NCI-H446 treated with DMSO at 0.1 percent for 48 hours (cell line): ENCODE results near the gene WDFY2.

Source experiments
- DNase-seq: peaks from one replicate; lab custom pipeline; 2025; lab: John Stamatoyannopoulos, UW

Gene WDFY2

DNA sequence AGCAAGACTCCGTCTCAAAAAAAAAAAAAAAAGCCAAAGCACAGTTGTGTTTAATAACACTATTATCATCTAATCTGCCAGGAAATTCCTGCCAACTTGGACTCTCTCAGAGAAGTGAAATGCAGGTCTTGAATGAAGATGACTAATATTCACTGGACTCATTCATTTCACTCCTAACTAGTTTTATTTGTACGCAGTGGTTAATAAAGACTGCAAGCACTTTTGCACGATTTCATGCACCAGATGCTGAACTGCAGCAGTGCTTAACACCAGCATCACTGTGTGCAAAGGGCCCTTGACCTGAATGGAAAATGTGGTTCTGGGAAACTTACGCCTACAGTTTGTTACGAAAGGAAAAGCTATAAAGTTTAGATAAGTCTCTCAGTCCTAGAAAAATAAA, 156.4 kb downstream of the WDFY2 start:
- DNase-seq = no peak

DNA sequence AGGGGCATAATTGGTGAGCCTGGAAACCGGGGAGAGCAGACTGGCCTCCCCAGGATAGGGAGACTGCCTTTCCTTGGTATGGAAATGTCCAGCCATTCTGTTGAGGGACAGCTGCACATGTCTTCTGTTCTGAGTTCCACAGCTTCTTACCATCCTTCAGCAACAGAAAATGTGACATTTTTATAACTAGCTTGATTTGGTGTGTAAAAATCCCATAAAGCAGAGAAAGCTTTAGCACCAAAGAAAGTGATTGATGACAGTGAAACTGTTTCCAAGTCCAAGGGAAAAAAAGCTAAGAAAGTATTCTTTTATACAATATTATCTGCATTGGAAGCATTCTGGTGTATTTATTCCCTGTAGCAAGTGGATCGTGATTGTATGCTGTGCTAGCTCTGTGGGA, 157.8 kb downstream of the WDFY2 start:
- DNase-seq = no peak

DNA sequence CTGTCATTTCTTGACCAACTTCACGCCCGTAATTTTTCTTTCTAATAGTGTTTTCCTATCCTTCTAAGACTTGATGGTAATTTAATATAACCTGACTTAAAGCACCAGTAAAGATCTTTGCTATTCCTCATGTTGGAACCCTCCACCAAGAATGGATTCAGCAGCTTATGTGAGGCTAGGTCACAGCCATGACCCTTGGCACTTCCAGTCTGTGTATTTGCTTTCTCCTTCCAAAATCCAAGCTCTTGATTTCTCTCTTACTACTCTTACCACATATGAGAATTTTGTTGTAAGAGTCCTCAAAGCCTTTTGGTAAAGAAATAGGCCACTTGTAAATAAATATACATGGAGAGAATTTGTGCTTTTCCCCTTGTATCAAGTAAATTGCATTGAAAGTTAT, 158.3 kb downstream of the WDFY2 start:
- DNase-seq = no peak

DNA sequence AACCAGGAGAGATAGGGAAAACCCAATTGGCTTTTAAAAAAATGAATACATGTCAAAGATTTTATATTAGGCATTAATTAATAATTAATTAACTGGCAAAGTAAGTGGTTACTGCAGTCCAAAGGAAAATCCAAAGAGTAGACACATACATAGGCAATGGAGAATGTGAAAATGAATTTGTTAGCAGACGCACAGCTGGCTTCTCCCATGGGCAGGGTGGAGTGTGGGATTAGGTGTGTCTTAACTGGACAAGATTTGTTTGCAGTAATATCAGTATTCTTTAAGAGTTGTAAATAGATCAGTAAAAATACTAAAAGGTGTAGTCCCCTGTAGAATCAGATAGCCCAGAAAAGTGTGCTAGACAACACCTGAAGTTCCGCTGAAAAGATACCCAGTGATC, 161.0 kb downstream of the WDFY2 start:
- no peak for DNase-seq

DNA sequence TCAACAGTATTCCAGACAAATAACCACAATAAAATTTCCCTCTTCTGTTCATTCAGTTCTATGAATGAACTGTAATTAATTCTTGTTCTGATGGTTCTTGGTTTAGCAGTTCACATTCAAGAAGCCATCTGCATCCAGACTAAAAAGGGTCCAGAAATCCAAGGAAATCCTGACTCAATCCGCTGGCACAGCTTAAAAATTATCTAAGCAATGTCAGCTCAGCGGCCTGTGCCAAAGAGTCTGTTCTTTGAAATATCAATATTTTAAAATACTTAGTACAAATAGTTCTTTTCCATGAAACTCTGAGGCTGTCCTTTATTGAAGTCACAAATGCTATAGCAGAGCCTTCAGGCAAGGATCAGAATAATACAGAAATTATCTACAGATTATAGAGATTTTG, 162.5 kb downstream of the WDFY2 start:
- no peak for DNase-seq

DNA sequence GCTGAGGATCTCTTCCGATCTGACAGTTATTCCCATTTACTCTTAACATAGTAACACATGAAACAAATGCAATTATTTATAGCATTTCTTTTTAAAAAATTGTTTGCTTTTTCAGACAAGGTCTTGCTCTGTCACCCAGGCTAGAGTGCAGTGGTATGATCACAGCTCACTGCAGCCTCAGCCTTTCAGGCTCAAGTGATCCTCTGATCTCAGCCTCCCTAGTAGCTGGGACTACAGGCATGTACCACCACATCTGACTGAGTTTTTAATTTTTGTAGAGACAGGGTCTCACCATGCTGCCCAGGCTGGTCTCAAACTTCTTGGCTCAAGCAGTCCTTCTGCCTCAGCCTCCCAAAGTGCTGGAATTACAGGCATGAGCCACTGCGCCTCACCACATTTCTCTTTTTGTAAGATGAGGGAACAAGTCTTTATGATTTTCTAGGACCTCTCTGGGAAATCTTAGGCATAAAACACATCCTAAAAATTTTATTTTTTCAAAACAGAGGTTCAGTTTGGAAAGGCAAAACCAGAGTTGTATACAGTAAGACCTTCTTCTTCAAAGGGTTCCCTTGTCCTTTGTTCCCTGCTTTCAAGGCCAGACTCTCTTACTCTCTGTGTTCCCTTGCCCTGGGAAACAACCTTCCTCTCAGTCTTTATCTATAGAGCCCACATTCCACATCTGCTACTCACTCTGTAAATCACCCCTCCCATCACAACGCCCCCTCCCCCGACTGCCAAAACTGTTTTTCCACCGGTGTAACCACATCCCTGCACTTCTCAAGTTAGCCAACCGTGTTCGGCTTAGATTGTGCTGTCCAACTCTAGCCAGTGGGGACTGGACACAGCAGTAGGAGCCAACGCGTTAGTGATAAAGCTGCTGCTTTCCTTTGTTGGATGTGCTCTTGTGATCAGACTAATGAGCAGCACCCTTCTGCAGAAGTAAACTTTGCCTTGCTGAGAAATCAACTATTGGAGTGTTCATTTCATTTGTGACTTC, 163.5 kb downstream of the WDFY2 start:
- DNase-seq = no peak

DNA sequence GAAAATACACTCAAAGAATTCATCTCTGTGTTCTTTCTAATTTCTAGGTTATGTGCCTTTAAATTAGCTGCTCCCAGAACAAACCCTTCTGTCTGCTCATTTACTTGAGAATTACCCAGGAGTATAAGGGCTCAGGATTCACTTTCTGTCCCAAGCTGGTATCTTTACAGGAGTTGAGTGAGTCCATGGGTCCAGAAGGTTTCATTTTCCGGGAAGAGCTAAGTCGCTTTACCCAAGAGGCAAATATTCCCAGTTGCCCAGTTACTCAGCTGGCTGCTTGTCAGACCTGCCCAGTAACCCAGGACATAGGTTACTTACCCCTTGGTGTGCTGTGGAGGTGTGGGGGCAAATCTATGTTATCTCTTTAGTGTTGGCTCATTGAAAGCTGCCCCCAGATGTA, 172.4 kb downstream of the WDFY2 start:
- DNase-seq = no peak

DNA sequence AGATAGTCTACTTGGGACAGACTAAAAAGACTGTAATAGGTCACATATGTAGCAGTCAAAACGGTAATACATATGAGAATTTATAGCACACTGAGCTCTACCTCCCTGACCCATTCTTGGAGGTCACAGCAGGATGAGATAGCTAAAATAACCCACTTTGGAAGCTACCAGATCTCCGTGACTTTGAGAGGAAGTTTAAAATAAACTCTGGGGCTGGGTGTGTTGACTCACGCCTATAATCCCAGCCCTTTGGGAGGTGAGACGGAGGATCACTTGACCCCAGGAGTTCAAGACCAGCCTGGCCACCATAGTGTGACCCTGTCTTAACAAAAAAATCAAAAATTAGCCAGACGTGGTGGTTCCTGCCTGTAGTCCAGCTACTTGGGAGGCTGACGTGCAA, 174.4 kb downstream of the WDFY2 start:
- no peak for DNase-seq

DNA sequence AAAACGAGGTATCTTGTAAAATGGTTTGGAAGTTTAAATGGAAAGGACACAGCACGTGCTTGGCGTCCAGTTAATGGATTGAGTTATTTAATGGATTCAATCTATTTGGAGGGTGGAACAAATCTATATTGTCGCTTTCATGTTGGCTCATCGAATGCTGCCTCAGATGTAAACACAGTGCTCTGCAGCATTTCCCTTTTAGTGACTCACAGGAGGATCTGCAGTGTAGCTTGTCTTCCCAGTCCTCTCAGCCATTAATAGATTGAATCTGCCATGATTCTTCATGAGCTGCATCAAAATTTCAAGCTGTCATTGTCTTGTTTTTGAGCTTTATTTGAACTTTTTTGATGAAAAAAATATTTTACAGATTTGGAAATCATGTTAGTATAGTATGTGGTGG, 175.0 kb downstream of the WDFY2 start:
- DNase-seq = no peak

DNA sequence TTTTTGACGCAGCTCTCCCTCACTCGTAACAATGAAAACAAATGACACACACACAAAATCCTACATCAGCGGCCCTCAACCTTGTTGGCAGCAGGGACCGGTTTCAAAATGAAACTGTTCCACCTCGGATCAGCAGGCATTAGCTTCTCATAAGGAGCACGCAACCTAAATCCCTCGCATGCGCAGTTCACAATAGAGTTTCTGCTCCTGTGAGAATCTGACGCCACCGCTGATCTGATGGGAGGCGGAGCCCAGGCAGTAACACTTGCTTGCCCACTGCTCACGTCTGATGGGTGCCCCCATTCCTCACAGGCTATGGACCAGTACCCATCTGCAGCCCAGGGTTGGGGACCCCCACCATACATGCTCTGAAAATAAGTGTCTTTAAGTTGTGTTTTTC, 176.3 kb downstream of the WDFY2 start:
- DNase-seq = no peak

DNA sequence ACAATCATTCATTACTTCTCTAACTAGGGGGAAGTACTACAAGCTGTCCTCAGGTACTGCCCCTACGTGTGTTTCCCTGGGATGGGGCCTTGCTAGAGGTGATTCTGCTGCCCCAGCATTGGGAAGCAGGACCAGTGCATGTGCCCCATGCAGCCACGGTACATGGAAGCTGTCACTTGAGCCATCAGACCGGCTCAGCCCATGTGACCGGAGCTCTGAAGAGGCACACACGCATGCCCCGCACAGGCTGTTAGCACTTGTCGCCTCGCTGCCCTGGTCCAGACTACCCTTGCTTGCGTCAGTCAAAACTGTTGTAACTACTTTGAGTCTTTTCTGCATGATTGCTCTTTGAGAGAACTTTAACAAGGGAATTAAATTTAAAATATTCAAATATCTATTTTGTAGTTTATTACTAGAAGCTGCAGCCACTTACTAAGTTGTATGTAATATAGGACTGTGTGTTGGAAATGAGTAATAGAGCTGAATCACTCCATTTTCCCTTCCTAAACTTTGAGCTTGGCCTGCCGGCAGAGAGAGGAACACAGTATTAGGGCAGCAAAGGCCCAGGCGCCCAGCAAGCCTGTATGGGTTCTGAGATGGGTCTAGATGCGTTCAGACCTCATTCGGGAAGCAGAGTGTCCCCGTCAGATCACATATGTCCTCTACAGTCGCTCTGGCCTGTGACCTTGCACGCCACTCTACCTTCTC, 177.5 kb downstream of the WDFY2 start:
- no peak for DNase-seq

DNA sequence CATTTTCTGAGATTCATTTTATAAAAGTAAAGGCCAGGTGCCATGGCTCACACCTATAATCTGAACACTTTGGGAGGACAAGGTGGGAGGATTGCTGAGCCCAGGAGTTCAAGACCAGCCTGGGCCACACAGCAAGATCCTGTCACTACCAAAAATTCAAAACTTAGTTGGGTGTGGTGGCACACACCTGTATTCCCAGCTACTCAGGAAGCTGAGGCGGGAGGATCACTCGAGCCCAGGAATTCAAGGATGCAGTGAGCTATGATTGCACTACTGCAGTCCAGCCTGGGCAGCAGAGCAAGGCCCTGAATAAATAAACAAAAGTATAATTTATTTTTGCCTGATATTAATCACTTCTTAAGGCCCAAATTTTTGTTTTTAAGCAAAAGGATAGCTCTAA, 179.2 kb downstream of the WDFY2 start:
- DNase-seq = no peak

DNA sequence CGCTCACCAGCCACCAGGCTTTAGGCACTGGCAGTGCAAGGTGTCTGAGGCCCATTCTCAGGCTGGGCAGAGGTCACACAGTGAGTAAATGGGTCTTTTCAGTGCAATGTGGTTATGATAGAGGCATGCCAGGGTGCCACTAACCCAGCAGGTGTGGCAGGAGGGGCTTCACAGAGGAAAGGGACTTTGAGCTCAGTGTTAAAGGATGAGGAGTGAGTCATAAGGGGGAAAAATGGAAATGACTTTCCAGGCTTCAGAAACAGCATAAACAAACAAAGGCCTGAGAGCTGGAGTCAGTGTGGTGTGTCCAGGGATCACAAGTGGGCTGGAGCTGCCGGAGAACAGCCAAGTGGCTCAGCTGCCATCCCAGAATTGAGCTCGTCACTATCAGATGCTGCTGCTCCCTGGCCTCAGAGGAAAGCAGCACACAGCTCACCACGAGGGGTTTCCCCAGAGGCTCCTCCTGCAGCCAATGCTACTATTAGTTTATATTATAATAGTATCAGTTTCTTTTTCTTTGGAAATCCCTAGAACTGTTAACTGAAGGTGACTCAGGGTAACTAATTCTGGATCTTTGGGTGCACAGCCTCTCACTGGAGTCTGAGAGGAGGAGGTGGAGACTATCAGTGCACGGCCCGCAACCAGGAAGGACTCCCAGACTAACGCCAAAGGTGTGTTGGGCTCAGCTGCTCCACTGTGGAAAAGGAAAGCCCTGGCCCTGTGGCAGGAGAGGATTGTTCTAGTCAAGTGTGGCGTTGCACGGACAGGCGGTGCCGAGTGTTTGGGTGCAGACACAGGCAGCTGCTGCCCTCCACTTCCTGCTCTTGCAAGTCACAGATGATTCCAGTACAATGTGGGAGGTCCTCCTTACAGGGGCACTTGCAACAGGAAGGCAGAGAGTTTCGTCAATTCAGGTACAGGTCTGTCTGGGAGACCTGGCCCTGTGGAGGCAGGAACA, 180.2 kb downstream of the WDFY2 start:
- DNase-seq = peak; percentile 2

DNA sequence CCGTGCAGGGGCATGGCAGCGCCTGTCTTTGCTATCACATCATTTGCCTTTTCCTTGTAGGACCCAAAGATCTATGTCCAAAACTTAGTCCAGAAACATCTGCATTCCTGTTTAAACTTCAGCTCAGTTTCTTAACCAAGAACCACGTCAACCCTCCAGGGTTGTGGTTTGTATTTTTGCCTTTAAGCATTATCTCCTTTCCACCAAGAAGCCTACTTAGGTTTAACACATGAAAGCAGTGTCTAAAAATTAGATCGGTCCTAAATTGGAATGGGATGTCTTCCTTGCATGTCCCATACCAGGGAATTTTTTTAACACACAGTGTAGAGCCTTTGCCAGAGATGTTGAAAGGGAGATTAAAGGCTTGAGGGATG, 180.9 kb downstream of the WDFY2 start:
- DNase-seq = no peak

DNA sequence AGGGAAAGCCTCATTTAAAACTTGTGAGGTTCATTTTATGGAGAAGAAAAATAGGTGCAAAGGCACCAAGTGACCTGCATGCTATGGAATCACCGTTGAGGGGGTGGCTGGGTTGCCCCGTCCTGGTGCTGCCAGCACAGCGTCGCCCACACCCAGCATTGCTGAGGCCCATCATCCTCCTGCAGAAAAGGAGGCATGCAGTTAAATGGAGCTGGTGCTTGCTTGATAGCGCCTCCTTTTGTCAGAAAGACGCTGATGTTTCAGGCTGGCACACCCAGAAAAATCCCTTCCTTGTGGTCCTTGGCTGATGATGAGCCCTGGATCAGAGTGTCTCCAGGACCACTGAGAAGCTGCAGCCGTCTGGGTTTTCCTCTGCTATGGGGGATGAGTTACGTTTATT, 182.8 kb downstream of the WDFY2 start:
- no peak for DNase-seq

DNA sequence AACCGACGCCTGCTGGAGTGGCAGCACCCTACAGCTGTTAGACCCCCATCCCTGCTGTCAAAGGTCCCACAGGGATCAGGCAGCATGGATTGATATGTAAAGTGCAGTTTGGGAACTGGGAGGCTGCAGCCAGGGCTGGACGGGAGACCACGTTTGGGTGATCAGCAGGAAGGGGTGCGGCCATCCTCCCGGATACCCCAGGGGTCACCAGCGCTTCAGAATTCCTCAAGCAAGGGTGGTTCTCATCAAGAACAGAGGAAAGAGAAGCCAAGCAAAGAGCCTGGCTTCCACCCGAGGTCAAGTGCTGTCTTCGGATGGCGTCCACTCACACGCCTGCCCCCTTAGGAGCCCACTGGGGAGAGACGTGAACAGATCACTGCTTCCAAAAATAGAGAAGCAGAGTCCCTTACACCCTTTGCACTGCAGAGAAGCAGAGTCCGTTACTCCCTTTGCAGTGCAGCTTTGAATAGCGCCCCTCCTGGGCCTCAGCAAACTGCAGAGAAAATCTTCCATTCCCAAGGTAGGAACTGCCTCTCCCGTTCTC, 184.2 kb downstream of the WDFY2 start:
- DNase-seq = no peak

DNA sequence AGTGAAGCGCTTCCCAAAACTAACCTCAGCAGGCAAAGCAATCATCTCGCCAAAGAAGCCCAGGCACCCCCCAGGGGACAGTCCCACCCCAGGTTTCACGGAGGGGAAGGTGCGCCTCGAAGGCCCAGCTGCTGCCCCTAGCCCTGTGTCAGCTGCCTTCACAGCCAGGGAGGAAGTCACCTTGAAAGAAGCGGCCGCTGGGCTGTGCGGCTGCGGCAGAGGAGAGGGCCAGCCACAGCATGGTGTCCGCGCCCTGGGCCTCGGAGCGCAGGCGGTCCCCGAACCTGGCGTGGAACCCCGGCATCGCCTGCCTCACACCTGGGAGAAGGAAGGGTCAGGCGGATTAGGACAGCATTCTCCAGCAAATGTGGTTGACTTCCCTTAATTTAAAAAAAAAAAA, 184.7 kb downstream of the WDFY2 start:
- no peak for DNase-seq

DNA sequence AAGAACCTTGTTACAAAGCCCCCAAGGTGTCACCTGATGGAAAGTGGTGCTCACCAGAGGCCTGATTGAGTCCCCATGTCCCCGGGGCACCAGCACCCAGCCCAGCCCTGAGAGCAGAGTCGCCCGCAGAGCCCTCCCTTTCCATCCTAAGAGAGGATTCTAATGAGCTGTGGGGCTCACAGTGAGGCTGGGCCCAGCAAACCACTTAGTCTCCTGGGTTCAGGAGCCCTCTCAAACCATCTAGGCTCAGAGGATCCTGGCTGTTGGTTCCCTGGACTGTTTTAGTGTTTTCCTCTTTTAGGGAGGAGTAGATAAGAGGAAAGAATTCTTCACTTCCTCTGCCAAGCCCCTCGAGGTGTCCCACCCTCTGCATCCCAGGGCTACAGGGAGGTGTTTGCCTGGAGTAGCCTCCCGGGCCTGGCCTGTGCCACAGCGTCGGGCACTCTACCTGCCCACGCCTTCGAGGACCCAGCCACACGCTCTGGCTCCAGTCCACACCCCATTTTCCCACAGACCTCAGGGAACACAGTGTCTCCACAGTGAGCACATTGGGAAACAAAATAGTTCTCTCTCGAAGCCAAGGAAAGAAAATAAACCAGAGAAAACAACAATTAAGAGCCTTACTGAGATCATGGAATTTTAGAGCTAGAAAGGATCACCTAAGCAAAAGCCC, 185.3 kb downstream of the WDFY2 start:
- no peak for DNase-seq

DNA sequence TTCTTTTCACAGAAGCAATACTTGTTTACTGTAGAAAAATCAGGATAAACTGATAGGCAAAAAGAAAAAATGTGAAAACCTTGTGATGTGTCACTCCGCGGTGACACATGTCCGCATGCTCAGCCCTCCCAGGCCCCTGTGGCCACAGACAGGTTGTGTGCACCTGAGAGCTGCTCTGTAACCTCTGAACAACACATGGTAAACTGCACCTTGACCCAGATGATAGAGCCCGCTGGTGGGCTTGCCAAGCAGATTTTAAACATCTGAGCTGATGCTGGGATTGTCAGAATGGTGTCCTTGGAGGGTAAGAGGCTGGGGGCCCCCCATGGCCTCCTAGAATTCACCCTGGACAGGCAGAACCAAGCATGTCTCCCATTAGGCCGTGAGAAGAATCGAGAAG, 185.9 kb downstream of the WDFY2 start:
- no peak for DNase-seq

DNA sequence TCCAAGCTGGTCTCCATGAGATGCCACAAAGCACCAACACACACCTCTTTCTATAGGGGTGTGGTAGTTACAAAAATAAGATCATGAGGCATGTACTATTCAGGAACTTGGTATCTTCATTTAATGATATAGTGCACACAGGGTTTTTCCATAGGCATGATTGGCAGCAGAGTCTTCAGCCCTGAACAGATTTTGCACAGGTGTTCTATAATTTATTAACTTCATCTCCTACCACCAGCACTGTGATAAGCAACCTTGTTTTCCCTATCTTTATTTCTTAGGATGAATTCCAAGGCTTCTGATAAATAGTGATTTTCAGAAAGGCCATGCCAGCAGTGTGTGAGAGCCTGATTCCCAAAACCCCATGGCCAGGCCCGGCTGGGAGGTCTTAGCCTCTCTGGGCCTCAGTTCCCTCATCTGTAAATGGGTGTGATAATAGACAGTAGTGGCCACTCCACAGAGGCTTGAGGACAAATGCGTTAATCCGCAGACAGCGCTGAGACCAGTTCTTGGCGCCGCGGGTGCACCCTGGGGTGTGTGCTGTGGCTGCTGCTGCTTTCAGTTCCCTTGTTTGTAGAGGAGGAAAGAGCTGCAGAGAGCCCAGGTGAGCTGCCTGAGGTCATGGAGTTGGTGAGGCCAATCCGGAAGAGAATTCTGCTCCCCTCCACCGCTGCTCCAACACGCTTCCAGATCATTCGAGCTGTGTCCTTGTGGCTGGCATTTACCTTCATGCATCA, 186.6 kb downstream of the WDFY2 start:
- no peak for DNase-seq
